Activated CD8-positive, alpha-beta memory T cell treated with anti-CD3 and anti-CD28 coated beads, Interleukin-2, amount 50 U/mL, for 48 hours (primary cell): ENCODE results near the gene TGFBI.

Experiments
- DNase-seq: peaks from one replicate; pipeline ENCODE4 v3.0.0-alpha.2; 2020

Gene TGFBI

GRCh38 chr5:136004436-136004835 lies 24.4 kb upstream of the TGFBI start:
- no peak for DNase-seq

GRCh38 chr5:136005476-136005875 lies 23.3 kb upstream of the TGFBI start:
- no peak for DNase-seq

GRCh38 chr5:136006164-136006563 lies 22.6 kb upstream of the TGFBI start:
- DNase-seq: no peak

- no peak for DNase-seq
Observed at GRCh38 chr5:136006761-136007251, 22.0 kb upstream of the TGFBI start.

GRCh38 chr5:136007271-136007670 lies 21.5 kb upstream of the TGFBI start:
- DNase-seq: no peak

GRCh38 chr5:136011414-136012001 lies 17.3 kb upstream of the TGFBI start:
- no peak for DNase-seq

- DNase-seq: no peak
Observed at GRCh38 chr5:136012041-136012804, 16.6 kb upstream of the TGFBI start.

- no peak for DNase-seq
Observed at GRCh38 chr5:136013559-136013958, 15.2 kb upstream of the TGFBI start.

GRCh38 chr5:136014049-136015002 lies 14.5 kb upstream of the TGFBI start:
- no peak for DNase-seq

- no peak for DNase-seq
Observed at GRCh38 chr5:136015003-136015375, 13.8 kb upstream of the TGFBI start.

- DNase-seq: no peak
Observed at GRCh38 chr5:136015966-136016650, 12.7 kb upstream of the TGFBI start.

GRCh38 chr5:136016945-136017530 lies 11.8 kb upstream of the TGFBI start:
- DNase-seq: no peak

- DNase-seq: no peak
Observed at GRCh38 chr5:136018814-136019783, 9.7 kb upstream of the TGFBI start.

- DNase-seq: no peak
Observed at GRCh38 chr5:136020001-136020382, 8.8 kb upstream of the TGFBI start.

- DNase-seq: no peak
Observed at GRCh38 chr5:136020383-136021015, 8.3 kb upstream of the TGFBI start.

- DNase-seq: no peak
Observed at GRCh38 chr5:136021016-136021405, 7.8 kb upstream of the TGFBI start.

GRCh38 chr5:136022965-136023364 lies 5.8 kb upstream of the TGFBI start:
- DNase-seq: no peak

- DNase-seq: no peak
Observed at GRCh38 chr5:136023958-136024541, 4.7 kb upstream of the TGFBI start.

- no peak for DNase-seq
Observed at GRCh38 chr5:136025900-136026299, 2.9 kb upstream of the TGFBI start.

- no peak for DNase-seq
Observed at GRCh38 chr5:136026636-136027035, 2.2 kb upstream of the TGFBI start.
